COLO829 (cell line): Measurements from ENCODE around the gene DISP2.

Source experiments
- DNase-seq: peaks from one replicate; pipeline ENCODE4 v3.0.0; 2012; ENCODE audit warnings: low spot score

Gene DISP2

GRCh38 chr15:40344217-40344616 lies 13.8 kb upstream of the DISP2 start:
- DNase-seq: no peak

GRCh38 chr15:40344631-40345120 lies 13.3 kb upstream of the DISP2 start:
- DNase-seq: peak; percentile 37

DNA sequence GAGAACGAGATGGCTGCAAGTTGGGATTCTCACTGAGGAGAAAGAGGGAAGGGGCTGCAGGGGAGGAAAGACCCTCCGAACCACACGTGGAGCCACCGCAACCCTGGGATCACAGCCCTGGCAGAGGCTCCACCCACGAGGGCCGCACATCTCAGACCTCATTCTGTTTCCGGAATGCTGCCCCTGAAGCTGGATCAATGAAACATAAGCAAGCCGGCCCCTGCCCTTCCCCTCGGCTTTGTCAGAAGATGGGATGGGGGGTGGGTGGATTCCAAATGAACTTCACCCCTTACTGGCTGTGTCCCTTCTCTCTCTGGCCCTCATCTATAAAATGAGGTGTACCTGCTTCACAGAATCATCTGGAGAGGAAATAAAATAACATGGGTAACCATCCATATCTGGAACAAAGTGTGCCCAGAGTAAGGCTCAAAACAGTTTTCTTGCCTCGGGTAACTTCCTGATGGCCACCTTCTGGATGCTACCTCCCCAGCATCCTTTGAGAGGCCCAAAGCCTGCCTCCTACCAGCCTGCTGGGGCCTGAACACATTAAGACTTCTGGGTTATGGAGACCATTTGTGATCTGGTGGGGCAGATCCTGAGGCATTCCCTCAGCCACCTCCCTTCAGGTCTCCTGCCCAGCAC lies 12.7 kb upstream of the DISP2 start:
- no peak for DNase-seq

- no peak for DNase-seq
These were observed 12.0 kb upstream of the DISP2 start for GRCh38 chr15:40345867-40346578.

DNA sequence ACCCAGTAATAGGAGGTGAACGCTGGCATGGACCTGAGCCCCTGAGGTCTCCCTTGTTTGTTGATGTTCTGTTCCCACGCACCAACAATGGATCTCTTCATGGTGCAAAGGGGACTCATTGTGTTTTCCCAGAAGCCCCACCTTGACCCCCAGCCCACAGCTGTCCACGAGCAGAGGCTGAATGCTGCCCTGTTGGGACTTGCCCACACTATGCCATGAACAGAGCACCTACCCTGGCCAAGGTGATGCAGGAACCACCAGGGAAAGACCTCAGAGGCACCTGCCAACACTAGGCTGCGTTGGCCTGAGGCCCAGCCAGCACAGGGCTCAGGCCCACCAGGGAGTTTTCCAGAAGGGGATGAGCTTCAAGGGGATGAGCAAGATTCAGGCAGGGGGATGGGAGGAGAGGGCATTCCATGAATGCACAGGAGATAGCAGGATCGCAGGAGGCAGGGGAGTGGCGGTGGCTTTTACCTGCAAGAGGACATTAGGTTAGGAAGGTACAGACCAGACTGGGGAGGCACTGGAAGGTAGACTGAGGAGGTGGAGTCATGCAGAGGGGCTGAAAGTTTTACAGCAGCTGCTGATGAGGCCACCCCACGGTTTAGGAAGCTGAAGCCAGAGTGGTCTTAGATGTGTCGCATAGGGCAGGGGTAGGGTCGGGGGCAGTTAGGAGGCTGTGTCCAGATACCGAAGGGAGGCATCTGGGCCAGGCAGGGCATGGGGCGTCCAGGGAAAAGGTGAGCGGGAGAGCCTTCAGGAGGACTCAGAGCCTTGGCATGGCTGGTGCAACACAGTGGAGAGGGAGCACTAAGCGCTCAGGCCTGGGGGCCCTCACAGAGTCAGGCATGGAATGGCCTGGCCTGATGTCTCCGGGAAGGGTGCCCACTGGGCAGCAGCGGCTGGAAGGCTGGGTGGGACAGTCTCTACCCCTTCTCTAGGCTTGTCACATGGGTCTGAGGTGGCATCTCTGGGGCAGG lies 11.2 kb upstream of the DISP2 start:
- no peak for DNase-seq

DNA sequence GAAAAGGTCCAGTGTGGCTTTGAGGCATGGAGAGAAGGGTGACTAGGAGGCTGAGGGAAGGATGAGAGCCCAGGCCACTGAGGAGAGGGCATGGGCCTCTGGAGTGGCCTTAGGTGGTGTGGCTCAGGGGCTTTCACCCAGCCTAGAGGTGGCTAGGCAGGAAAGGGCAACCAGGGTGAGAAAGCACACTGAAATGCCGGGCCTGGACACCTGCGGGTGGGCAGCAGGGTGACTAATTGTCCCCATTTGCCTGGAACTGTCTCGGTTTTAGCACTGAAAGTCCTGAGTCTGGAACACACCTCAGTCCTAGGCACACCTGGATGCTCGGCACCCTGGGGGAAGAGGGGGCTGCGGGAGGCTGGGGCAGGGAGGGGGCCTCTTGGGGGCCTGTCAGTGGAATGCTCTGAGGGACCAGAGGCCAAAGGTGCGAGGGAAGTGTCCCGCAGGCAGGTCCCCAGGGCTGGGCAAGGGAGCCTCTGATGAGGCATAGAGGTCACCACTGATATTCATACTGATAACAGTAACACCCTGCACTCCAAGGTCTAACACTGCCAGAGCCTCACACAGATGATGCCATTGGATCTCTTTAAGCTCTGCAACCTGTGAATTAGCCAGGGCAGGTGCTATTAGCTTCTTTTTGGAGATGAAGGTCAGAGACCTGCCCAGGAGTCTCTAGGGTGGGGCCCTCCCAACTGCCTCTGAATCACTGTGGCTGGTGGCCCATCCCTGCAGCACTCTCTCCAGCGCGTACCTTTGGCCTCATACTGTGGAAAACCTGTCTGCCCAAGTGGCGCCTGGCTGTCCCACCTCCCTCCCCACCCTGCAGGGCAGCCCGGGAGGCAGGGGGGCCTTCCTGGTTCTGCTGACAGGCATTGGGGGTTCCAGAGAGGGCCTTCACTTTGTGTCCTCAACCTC lies 10.2 kb upstream of the DISP2 start:
- DNase-seq: no peak

DNA sequence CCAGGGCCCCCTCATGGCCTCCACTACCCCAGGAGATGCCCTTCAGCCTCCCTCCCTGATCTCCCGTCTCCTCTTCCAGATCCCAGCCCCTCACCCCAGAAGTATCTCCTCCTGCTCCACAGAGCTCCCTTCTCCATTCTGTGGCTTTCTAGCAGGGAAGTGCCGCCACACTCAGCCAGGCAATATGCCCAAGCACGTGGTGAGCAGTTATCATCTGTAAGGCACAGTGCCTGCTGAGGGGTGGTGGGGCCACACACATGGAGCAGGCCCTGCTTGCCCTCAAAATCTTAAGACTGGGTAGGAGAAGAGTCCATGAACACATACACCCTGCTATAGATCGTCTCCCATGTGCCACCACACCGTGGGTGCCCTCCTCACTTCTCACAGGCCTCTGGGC lies 9.5 kb upstream of the DISP2 start:
- DNase-seq: no peak

DNA sequence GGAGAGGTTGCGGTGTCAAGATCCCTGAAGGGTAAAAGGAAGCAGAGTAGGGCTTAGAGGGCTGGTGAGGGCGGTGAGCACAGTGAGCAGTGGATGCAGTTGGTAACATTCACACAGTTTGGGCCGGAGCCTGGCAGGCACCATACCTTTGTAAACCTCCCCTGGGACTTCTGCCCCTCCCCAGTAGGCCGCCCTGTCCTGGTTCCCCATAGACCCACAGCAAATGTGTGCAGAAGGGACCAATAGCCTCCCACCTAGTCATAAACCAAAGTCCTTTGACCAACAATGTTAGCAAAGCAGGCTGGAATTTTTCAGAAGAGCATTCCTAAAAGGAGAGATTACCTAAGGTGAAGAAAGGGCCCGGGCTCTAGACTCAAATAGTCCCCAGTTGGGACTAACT lies 8.9 kb upstream of the DISP2 start:
- DNase-seq: no peak

DNA sequence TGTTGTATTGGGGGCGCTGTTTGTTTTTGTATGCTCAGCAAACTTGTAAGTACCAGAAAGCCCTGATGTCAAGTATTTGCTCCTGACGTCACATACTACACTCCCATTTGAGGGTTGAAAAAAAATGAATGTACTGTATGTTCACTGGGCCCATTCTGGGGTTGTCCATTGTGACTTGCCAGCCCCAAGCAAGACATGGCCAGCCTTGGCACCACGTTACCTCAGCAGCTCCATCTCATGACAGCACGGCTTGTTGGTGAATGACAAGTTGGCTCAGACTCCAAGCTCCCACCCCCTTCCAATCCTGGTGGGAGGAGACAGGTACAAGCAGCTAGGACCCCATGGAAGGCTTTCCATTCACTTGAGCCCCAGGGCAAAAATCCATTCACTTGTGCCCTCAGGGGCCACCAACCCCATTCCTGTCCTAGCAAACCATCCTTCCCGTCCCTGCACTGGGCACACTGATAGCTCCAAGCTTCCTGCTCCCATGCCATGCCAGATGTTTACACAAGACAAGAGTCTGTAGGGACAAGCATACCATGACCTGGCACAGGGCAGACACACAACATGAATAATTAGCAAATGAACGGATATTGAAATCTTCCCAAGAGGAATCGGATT lies 5.6 kb upstream of the DISP2 start:
- DNase-seq: no peak

GRCh38 chr15:40353697-40354096 lies 4.3 kb upstream of the DISP2 start:
- DNase-seq: no peak

DNA sequence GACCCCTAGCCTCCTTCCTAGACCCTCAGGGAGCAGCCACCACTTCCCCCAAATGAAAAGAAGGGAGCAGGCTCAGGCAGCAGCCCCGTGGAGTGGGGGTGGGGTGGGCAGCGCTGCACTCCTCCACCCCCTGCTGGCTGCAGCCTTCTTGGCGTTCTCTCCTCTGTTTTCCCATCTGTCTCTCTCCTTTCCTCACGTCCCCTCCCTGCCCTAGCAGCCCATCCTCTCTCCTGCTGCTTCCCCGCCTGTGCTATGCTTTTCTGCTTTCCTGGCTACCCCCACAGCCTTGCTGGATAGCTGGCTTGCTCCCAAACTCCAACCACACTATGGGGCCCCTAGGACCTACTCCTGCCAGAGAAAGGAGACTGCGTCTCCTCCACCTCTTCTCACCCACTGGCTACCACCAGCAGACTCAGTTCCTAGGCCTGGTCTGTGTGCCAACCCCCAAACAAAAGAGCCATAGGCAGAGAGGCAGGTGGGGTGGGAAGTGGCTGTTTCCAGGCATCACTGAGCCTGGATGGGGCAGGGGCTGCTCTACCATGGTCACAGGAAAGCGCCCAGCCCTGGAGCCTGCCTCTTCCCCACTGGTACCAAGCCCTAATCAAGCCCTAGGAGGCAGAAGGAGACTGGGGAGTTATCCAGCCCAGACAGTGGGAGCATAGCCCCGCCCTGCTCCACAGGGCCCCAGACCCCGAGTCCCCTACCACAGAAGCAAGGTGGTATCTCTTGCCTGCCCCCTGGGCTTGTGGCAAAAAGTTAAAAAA lies 3.4 kb upstream of the DISP2 start:
- no peak for DNase-seq

DNA sequence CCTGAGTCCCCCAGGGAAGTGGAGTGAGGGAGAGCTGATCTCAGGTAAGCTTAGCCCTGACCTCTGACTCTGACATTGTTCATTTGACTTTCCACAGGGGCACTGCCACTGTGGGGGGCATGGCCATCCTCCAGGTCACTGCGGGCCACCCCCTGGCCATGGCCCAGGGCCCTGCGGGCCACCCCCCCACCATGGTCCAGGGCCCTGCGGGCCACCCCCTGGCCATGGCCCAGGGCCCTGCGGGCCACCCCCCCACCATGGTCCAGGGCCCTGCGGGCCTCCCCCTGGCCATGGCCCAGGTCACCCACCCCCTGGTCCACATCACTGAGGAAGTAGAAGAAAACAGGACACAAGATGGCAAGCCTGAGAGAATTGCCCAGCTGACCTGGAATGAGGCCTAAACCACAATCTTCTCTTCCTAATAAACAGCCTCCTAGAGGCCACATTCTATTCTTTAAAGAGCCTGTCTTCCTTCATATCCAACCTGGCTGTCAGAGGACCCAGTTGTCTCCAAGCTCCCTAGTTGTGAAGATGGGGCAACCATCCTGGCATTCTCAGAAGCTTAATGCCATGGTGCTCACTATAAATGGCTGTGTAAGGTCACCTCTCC lies 1.9 kb upstream of the DISP2 start:
- no peak for DNase-seq

DNA sequence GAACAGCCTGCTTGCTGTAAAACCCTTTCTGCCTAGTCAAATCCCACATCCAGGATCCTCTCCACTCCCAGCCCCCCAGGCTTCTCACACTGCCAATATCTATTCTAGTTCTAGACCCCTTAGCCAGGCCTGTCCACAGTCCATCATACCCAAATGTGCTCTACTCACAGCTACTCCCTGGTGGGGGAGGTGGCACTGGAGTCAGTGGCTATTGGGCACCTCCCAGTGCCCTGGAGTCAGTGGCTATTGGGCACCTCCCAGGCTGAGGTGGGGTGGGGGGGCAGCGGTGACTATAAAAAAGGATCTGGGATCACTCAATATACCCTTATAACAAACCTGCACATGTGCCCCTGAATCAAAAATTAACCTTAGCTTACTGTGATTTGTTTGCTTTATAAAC lies 773 bp upstream of the DISP2 start:
- DNase-seq: no peak

DNA sequence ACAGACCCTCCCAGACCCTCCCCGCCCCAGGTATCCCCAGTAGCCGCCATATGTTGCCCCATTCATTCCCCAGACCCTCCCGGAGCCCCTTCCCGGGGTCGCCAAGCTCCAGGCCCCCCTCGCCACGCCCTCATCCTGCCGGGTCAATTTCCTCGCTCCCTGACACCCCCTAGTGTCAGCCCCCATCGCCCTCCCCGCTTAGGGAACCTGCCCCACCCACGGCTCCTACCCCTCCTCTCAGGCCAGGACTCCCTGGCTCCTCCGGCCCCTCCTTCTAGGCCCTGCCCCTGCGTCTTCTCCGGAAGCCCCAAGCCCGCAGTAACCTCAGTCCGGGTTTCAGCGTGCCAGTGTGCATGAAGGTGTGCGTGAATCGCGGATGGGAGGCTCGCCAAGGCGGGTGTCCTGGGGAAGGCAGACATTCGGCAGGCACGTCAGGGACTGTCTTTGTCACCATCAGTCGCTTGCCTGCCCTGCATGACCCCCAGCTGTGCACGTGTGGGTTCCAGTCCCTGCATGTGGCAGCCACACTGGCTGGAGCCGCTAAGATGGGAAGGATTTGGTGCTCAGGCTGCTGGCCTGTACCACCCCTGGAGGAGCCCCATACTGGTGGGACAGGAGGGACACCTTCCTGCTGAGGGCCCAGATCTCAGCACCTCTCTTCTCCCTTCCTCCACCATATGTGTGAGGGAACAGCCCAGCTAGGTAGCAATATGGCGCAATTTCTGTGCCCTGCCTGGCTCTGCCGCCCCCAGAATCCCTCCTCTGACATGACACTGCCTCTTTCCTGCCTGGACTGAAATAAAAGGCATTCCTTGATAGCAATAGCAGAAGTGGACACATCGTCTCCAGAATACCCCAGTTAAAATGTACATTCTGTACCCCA lies 693 bp downstream of the DISP2 start:
- no peak for DNase-seq

DNA sequence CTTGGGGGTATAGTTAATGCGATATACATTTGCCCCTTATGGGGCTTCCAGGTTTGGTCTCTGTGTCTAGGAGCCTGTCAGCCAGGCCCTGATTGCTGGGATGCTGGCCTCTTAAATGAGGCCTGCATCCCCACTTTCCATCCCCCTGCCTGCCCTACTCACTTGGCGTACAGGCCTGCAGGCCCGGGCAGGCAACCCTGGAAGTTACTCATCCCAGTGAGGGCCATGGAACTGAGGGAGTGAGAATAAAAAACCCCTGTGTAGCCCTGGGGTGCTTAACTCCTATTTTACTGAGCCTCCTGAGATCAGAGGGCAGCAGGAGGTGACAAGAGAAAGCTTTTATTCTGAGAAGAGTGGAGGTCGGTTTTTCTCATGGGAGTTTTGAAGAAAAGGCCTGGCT lies 2.0 kb downstream of the DISP2 start:
- no peak for DNase-seq

DNA sequence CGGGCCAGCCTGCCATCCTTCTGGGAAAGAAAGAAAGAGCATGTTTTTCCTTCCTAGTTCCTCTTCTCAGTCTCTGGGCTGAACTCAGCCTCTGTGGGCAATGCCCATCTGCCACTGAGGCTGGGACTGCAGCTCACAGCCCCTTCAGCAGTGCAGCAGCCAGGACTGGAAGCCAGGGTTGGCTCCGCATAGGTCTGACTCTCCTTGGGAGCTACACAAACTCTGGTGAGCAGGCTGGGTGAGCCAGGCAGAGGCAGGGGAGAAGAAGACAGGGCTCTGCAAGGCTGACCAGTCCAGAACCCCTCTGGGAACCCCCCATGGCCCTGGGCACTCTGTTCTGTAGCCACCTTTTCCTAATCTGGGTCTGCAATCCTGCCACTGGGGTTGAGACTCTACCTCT lies 3.6 kb downstream of the DISP2 start:
- DNase-seq: no peak

GRCh38 chr15:40363611-40364010 lies 5.6 kb downstream of the DISP2 start:
- no peak for DNase-seq

GRCh38 chr15:40364251-40364650 lies 6.2 kb downstream of the DISP2 start:
- DNase-seq: no peak

- DNase-seq: no peak
These were observed 7.0 kb downstream of the DISP2 start for GRCh38 chr15:40365016-40365415.
